ENCODE measurements around the gene TLK1.

- TF ChIP-seq CTCF (IDR thresholded peaks at IDR 0.05) (no peak), POLR2A (IDR thresholded peaks at IDR 0.05) (no peak)
These were observed 185.4 kb downstream of the TLK1 start for GRCh38 chr2:170975127-170975942.
